Activated T-helper 1 cell treated with anti-CD3 and anti-CD28 coated beads, Interleukin-12 subunit alpha, Interleukin-12 subunit beta, Interleukin-2, Interleukin-4 antibody, amounts not matched to agents 30 ng/mL and 10 ng/mL and 1 ng/mL, durations not matched to agents 14 hours and 24 hours and 36 hours (primary cell): ENCODE data around the gene MMP21. TPM values are rescaled to one million over a fixed set of nuclear protein-coding genes. Genes with fewer than 3 reads are reported as not detected.

Source experiments
- DNase-seq: peaks from one replicate; pipeline ENCODE4 v3.0.0; 2021; ENCODE audit warnings: low spot score
- H3K27ac Mint-ChIP-seq: one replicate; pipeline ENCODE4 v1.8.0; 2021; ENCODE audit warnings: mild to moderate bottlenecking, mixed read lengths
- H3K27me3 Mint-ChIP-seq: one replicate; pipeline ENCODE4 v1.8.0; 2022; ENCODE audit warnings: mild to moderate bottlenecking, moderate library complexity, mixed read lengths; ENCODE audit not compliant: insufficient read depth
- H3K36me3 Mint-ChIP-seq: one replicate; pipeline ENCODE4 v1.8.0; 2021; ENCODE audit warnings: low read depth, mixed read lengths
- H3K4me1 Mint-ChIP-seq: one replicate; pipeline ENCODE4 v1.8.0; 2021; ENCODE audit warnings: low read depth, mixed read lengths
- H3K4me3 Mint-ChIP-seq: one replicate; pipeline ENCODE4 v1.8.0; 2021; ENCODE audit warnings: mild to moderate bottlenecking, moderate library complexity, mixed read lengths
- H3K9me3 Mint-ChIP-seq: one replicate; pipeline ENCODE4 v1.8.0; 2021; ENCODE audit warnings: mixed read lengths
- intact Hi-C: fragments of 100-400 bp; cut with micrococcal nuclease; formaldehyde crosslinking; loops from one replicate; pipeline ENCODE4 v1.15.1; 2024
- total RNA-seq: library from RNA; stranded (reverse); gene quantifications from 2 replicates; pipeline ENCODE4 v1.2.3, GENCODE V29; 2022

MMP21 gene
- total RNA-seq, 1 donor from 2014 or later = not detected

- intact Hi-C loops = no loop called here
- no peak overlapping the region for H3K27ac Mint-ChIP-seq
- no peaks in the 10 kb centered on the region for H3K27me3 Mint-ChIP-seq
- H3K4me1 Mint-ChIP-seq = peaks cover under 1% of the 10 kb centered on the region
- H3K36me3 Mint-ChIP-seq = no peaks in the 10 kb centered on the region
- no peak overlapping the region for H3K4me3 Mint-ChIP-seq
- H3K9me3 Mint-ChIP-seq = no peaks in the 10 kb centered on the region
- no peak for DNase-seq
Observed at GRCh38 chr10:125782616-125783015, 7.0 kb upstream of the MMP21 start.

DNA sequence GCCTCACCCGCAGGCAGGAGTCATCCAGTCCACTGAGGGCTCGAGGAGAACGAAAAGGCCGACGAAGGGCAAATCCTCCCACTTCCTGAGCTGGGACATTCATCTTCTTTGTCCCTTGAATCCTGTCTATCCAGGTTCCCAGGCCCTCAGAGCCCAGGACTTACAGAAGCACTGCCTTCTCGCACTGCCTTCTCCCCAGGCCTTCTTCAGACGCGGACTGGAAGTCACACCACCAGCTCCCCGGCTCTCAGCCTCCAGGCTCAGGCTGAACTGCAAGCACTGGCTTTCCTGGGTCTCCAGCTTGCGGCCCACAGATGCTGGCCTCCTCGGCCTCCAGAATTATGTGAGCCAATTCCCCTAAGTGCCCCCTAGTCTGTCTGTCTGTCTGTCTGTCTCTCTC lies 6.4 kb upstream of the MMP21 start:
- H3K27ac Mint-ChIP-seq = no peak overlapping the region
- H3K4me3 Mint-ChIP-seq = no peak overlapping the region
- H3K36me3 Mint-ChIP-seq = no peaks in the 10 kb centered on the region
- H3K4me1 Mint-ChIP-seq = no peaks in the 10 kb centered on the region
- H3K9me3 Mint-ChIP-seq = no peaks in the 10 kb centered on the region
- intact Hi-C loops = no loop called here
- DNase-seq = no peak
- peaks cover 2% of the 10 kb centered on the region for H3K27me3 Mint-ChIP-seq

GRCh38 chr10:125781374-125781773 lies 5.8 kb upstream of the MMP21 start:
- intact Hi-C loops = no loop called here

DNA sequence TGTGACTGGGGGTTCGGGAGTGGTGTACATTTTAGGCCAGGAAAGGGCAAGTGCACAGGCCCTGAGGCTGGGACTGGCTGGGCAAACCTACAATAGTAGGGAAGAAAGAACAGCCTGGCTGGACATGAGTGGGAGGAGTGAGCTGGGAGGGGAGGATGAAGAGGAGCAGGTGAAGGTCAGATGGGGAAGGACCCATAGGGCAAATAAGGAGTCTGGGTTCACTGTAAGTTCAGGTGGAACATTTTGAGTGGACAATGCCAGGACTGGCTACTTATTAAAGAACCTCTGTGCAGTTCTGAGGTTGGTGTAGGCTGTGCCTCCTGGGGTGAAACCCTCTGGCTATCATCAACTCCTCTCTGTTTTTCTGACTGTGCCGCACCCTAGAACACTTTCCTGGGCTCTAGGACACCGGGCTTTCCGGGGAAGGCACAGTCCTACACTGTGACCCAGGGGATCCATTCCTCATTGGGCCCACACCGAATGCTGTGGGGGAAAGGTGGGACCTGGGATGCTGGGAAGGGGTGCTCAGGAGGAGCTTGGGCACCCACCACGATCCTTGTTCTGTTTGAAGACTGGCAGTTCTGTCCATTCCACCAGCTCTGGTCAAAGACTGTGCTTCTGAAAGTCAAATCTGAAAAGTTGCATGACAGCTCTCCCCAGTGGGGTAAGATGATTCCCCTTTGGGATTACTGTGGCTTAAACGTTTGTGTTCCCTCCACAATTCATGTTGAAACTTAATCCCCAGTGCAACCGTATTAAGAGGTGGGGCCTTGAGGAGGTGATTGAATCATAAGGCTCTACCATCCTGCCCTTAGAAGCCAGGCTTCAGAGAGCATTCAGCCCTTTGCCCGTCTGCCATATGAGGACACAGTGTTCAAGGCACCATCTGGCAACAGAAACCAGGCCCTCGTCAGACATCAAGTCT lies 4.0 kb upstream of the MMP21 start:
- Mint-ChIP-seq H3K27me3 (peaks cover 2% of the 10 kb centered on the region), H3K27ac (no peak overlapping the region), H3K9me3 (no peaks in the 10 kb centered on the region), H3K36me3 (no peaks in the 10 kb centered on the region), H3K4me3 (no peak overlapping the region), H3K4me1 (no peaks in the 10 kb centered on the region)
- intact Hi-C loops = no loop called here
- DNase-seq = no peak

More at GRCh38 chr10:125781374-125781773, 5.8 kb upstream of the MMP21 start:
- Mint-ChIP-seq H3K9me3 (no peaks in the 10 kb centered on the region), H3K27me3 (peaks cover 2% of the 10 kb centered on the region), H3K27ac (no peak overlapping the region), H3K4me1 (no peaks in the 10 kb centered on the region), H3K4me3 (no peak overlapping the region), H3K36me3 (no peaks in the 10 kb centered on the region)
- no peak for DNase-seq

DNA sequence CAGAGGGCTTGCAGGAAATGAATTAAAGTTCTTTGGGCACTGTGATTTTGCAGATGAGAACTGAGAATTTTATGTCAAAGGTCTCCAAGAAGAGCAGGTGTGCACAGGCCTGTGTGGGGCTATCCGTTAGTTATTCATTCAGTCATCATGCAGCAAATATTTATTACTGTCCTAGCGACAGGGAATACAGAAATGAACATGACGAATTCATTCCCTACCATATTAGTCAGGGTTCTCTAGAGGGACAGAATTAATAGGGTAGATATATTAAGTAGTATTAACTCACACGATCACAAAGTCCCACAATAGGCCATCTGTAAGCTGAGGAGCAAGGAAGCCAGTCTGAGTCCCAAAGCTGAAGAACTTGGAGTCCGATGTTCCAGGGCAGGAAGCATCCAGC lies 2.9 kb upstream of the MMP21 start:
- Mint-ChIP-seq H3K4me1 (no peaks in the 10 kb centered on the region), H3K36me3 (no peaks in the 10 kb centered on the region), H3K27ac (no peak overlapping the region), H3K9me3 (no peaks in the 10 kb centered on the region), H3K4me3 (no peak overlapping the region), H3K27me3 (peaks cover 2% of the 10 kb centered on the region)
- intact Hi-C loops = no loop called here
- DNase-seq = no peak

- no peak overlapping the region for H3K4me3 Mint-ChIP-seq
Observed at GRCh38 chr10:125777806-125778205, 2.2 kb upstream of the MMP21 start.

DNA sequence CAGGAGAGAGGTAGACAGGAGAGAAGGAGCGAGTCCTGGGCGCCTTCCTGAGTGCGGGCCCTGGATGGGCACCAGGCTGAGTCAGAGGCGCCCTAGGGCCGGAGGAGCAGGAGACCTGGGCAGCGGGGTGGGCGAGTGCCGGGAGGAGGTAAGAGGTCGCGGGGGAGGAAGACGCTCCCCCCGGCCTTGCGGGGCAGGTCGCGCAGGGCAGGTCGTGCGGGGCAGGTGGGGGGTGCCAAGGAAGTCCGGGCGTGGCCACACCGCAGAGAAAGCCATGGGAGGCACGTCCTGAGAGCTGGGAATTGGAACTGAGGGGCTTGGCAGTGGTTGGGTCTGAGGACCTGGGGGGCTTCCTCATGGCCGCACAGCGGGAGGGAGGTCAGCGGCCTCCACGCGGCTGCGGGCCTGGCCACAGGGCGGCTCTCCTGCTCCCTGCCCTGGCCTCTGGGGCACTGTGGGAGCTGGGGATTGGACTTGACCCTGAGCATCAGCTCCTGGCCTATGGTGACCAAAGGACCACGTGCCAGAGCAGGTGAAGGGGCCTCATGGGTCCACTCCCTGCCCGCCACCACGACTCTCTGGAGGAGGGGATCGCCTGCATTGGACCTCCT lies 935 bp downstream of the MMP21 start:
- Mint-ChIP-seq H3K27me3 (peaks cover 2% of the 10 kb centered on the region), H3K27ac (no peak overlapping the region), H3K36me3 (no peaks in the 10 kb centered on the region), H3K9me3 (no peaks in the 10 kb centered on the region), H3K4me1 (no peaks in the 10 kb centered on the region), H3K4me3 (no peak overlapping the region)
- DNase-seq = no peak
- intact Hi-C loops = no loop called here

More at GRCh38 chr10:125777806-125778205, 2.2 kb upstream of the MMP21 start:
- intact Hi-C loops = no loop called here
- H3K27me3 Mint-ChIP-seq = peaks cover 2% of the 10 kb centered on the region
- no peaks in the 10 kb centered on the region for H3K9me3 Mint-ChIP-seq
- no peak for DNase-seq
- H3K27ac Mint-ChIP-seq = no peak overlapping the region
- H3K4me1 Mint-ChIP-seq = no peaks in the 10 kb centered on the region
- no peaks in the 10 kb centered on the region for H3K36me3 Mint-ChIP-seq

DNA sequence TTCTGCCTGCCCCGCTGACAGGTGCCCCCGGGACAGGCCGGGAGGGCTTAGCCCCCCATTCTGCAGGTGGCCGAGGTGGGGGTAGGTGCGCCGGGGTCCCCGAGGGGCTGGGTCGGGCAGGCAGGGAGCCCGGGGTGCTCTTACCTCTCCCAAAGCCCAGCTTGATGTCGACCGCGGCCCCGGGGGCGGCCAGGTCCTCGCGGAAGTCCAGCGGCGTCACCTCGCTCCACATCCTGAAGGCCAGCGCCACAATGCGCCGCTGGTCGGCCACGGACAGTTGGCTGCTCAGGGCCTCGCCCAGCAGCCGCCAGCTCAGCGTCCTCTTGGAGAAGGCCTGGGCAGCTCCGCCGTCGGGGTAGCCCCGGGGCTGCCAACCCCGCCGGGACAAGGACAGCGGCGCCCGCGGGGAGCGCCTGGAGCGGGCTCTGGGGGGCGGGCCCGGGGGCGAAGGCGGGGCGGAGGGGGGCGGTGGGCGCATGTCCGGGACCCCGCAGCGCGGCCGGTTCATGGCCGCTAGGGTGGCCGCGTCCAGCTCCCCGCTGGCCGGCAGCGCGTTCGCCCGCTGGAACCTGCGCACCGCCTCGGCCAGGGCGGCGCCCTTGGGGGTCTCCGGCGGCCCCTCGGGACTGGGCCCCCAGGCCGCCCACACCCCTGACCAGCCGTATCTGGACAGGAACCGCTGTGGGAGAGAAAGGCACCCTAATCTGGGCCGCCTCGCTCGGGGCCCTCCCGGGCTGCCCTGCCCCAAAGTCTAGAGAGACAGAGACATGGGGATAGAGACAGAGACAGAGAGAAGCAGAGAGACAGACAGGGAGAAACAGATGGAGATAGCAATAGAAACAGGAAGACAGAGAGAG lies 1.7 kb downstream of the MMP21 start:
- Mint-ChIP-seq H3K27ac (no peak overlapping the region), H3K4me1 (no peaks in the 10 kb centered on the region), H3K27me3 (peaks cover 2% of the 10 kb centered on the region), H3K4me3 (no peak overlapping the region), H3K36me3 (no peaks in the 10 kb centered on the region), H3K9me3 (no peaks in the 10 kb centered on the region)
- intact Hi-C loops = no loop called here
- no peak for DNase-seq

GRCh38 chr10:125772864-125773180 lies 2.8 kb downstream of the MMP21 start:
- Mint-ChIP-seq H3K36me3 (peaks cover 3% of the 10 kb centered on the region), H3K27ac (no peak overlapping the region), H3K4me3 (no peak overlapping the region), H3K27me3 (peaks cover 2% of the 10 kb centered on the region), H3K9me3 (no peaks in the 10 kb centered on the region), H3K4me1 (no peaks in the 10 kb centered on the region)
- no peak for DNase-seq
- intact Hi-C loops = no loop called here

- H3K27ac Mint-ChIP-seq = no peak overlapping the region
- intact Hi-C loops = no loop called here
- H3K4me3 Mint-ChIP-seq = no peak overlapping the region
- H3K4me1 Mint-ChIP-seq = no peaks in the 10 kb centered on the region
- H3K36me3 Mint-ChIP-seq = peaks cover 7% of the 10 kb centered on the region
- peaks cover under 1% of the 10 kb centered on the region for H3K27me3 Mint-ChIP-seq
- no peak for DNase-seq
- no peaks in the 10 kb centered on the region for H3K9me3 Mint-ChIP-seq
Observed at GRCh38 chr10:125772112-125772863, 3.3 kb downstream of the MMP21 start.

GRCh38 chr10:125770844-125771243 lies 4.8 kb downstream of the MMP21 start:
- Mint-ChIP-seq H3K36me3 (peaks cover 14% of the 10 kb centered on the region), H3K4me3 (no peak overlapping the region), H3K9me3 (no peaks in the 10 kb centered on the region), H3K4me1 (no peaks in the 10 kb centered on the region), H3K27ac (no peak overlapping the region), H3K27me3 (no peaks in the 10 kb centered on the region)
- intact Hi-C loops = no loop called here
- DNase-seq = no peak

GRCh38 chr10:125769175-125769574 lies 6.4 kb downstream of the MMP21 start:
- Mint-ChIP-seq H3K4me3 (no peak overlapping the region), H3K36me3 (peaks cover 26% of the 10 kb centered on the region), H3K4me1 (no peaks in the 10 kb centered on the region), H3K27me3 (no peaks in the 10 kb centered on the region), H3K27ac (no peak overlapping the region), H3K9me3 (no peaks in the 10 kb centered on the region)
- intact Hi-C loops = no loop called here
- no peak for DNase-seq
